ENCODE data around the gene ZNF609.

Gene ZNF609

GRCh38 chr15:64521201-64521600 lies 60.8 kb downstream of the ZNF609 start:
- DNase-seq (ENCODE audit: low spot score): no peak
- peak overlapping the region; percentile 60 for H3K27ac ChIP-seq
- CTCF ChIA-PET: interaction anchor here (0.5 to 0.9 kb wide), 3 partner anchors 13 to 605 kb away, joined by 4 to 5 read pairs (median 4); no protein-coding TSS in a partner anchor
- POLR2A ChIA-PET (ENCODE audit: low non-redundant PET): no interaction called here
- no peak for TF ChIP-seq CTCF (conservative IDR thresholded peaks at IDR 0.05; ENCODE audit: low read depth)

GRCh38 chr15:64521726-64522164 lies 61.4 kb downstream of the ZNF609 start:
- DNase-seq (ENCODE audit: low spot score): peak; percentile 65
- ChIA-PET CTCF (interaction anchor here (0.5 kb wide), 1 partner anchor 606 kb away, joined by 5 read pairs; no protein-coding TSS in a partner anchor), POLR2A (ENCODE audit: low non-redundant PET) (no interaction called here)
- TF ChIP-seq CTCF (conservative IDR thresholded peaks at IDR 0.05; ENCODE audit: low read depth): no peak
- H3K27ac ChIP-seq: peak overlapping the region; percentile 37; the same call in 1 of the 2 replicates

- no peak for DNase-seq (ENCODE audit: low spot score)
- POLR2A ChIA-PET (ENCODE audit: low non-redundant PET): no interaction called here
- TF ChIP-seq CTCF (conservative IDR thresholded peaks at IDR 0.05; ENCODE audit: low read depth): no peak
- CTCF ChIA-PET: interaction anchor here (0.7 kb wide), 1 partner anchor 837 kb away, joined by 3 read pairs; no protein-coding TSS in a partner anchor
- no peak overlapping the region for H3K27ac ChIP-seq
Observed at GRCh38 chr15:64522226-64522823, 61.9 kb downstream of the ZNF609 start.

GRCh38 chr15:64523240-64523639 lies 62.9 kb downstream of the ZNF609 start:
- POLR2A ChIA-PET (ENCODE audit: low non-redundant PET): no interaction called here

GRCh38 chr15:64524778-64525177 lies 64.4 kb downstream of the ZNF609 start:
- H3K27ac ChIP-seq: no peak overlapping the region
- no peak for TF ChIP-seq CTCF (conservative IDR thresholded peaks at IDR 0.05; ENCODE audit: low read depth)
- POLR2A ChIA-PET (ENCODE audit: low non-redundant PET): no interaction called here
- CTCF ChIA-PET: interaction anchor here (0.7 kb wide), 1 partner anchor 284 kb away, joined by 5 read pairs; no protein-coding TSS in a partner anchor
- no peak for DNase-seq (ENCODE audit: low spot score)

More at GRCh38 chr15:64523240-64523639, 62.9 kb downstream of the ZNF609 start:
- no peak for TF ChIP-seq CTCF (conservative IDR thresholded peaks at IDR 0.05; ENCODE audit: low read depth)
- H3K27ac ChIP-seq: no peak overlapping the region
- no peak for DNase-seq (ENCODE audit: low spot score)
- CTCF ChIA-PET: interaction anchor here (0.6 kb wide), 1 partner anchor 63 kb away, joined by 3 read pairs; no protein-coding TSS in a partner anchor

- ChIA-PET POLR2A (ENCODE audit: low non-redundant PET) (no interaction called here), CTCF (interaction anchor here (0.6 kb wide), 2 partner anchors 32 to 381 kb away, joined by 3 to 4 read pairs; no protein-coding TSS in a partner anchor)
- DNase-seq (ENCODE audit: low spot score): no peak
- no peak overlapping the region for H3K27ac ChIP-seq
- no peak for TF ChIP-seq CTCF (conservative IDR thresholded peaks at IDR 0.05; ENCODE audit: low read depth)
Observed at GRCh38 chr15:64525828-64526530, 65.6 kb downstream of the ZNF609 start.

Measured in RWPE1 (cell line).